Measurements from ENCODE around the gene CPHXL.
A peak's percentile ranks its signal among the peaks of the same experiment; 100 is the strongest.

CPHXL gene

DNA sequence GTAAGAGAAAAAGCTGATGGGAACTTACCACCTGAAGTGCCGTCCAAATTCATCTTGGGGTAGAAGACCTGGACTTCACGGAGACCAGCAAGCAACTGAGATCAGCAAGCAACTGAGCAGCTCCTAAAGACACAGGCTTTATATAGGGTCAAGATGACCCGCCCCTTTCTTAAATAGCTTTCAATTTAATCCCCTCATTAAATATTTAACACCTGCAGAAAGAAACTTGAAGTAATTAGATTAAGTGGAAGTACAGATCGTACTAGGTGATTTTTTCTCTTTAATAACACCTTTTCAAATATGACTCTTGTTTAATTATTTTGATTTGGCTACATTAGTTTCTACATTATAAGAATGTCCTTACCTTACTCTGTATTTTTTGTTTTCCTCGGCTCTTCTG is at the start of gene CPHXL:
Gene CPHXL (minus strand): TSS at position 101 of the 400 bp plus-strand sequence. CDS start 48 bp downstream, at position 53.
- no peak for DNase-seq (ENCODE audit: low read depth, low spot score)

DNA sequence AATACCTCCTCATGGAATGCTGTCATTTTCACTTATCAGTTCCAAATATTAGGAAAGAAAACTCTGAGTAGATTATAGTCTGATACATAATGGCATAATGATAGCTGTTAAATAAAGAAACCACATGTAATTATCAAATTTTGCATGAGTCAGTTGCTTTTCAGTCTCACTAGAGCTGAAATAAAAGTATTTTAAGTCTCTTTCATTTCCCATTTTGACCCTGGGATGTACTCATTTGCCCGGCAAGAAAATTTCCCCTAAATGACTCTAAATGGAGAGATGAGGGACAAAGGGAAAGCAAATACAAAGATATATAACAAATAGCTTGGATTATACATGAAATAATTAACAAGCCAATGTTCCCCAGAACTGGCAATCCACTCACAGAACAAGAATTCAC is 47.9 kb upstream of the CPHXL start:
- no peak for DNase-seq (ENCODE audit: low read depth, low spot score)

GRCh38 chr16:75770051-75770450 is 43.8 kb upstream of the CPHXL start:
- DNase-seq (ENCODE audit: low read depth, low spot score): no peak

GRCh38 chr16:75764154-75764768 is 38.0 kb upstream of the CPHXL start:
- DNase-seq (ENCODE audit: low read depth, low spot score): peak; percentile 59

DNA sequence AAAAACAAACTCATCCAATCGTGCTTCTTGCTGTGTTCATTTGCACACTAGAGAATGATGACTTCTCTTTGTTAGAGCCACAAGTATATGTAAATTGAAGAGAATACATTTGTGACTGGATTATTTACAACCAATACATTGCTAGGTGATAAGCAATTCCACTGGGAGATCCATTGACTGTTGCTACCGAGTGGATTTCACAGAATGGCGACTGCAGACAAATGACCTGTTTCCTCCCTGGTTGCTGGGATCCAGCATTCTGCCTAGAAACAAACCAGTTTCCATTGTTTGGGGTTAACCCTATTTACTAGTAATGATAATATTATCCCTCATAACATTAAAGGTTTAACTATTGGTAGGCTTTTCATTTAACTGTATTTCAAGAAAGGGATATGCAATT is 36.9 kb upstream of the CPHXL start:
- no peak for DNase-seq (ENCODE audit: low read depth, low spot score)

GRCh38 chr16:75762746-75763145 is 36.5 kb upstream of the CPHXL start:
- no peak for DNase-seq (ENCODE audit: low read depth, low spot score)

DNA sequence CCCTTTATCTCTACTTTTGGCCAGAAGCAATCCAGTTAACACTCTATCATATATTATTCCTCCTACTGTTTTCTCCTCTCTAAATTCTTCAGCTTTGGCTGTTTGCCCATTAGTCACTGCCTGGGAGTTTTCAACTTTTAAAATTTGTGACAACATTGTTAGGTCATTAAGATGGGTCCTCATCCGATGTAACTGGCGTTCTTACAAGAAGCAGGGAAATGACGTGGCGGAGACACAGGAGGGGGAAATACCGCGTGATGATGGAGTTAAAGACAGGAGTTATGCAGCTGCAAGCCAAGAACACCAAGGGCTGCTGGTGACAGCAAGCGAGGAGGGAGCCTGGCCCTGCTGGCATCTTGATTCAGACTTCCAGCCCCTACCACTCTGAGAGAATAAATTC is 34.8 kb upstream of the CPHXL start:
- no peak for DNase-seq (ENCODE audit: low read depth, low spot score)

- no peak for DNase-seq (ENCODE audit: low read depth, low spot score)
Observed at GRCh38 chr16:75760018-75760519, 33.8 kb upstream of the CPHXL start.

GRCh38 chr16:75758215-75758614 is 31.9 kb upstream of the CPHXL start:
- no peak for DNase-seq (ENCODE audit: low read depth, low spot score)

GRCh38 chr16:75754141-75754540 is 27.9 kb upstream of the CPHXL start:
- DNase-seq (ENCODE audit: low read depth, low spot score): no peak

DNA sequence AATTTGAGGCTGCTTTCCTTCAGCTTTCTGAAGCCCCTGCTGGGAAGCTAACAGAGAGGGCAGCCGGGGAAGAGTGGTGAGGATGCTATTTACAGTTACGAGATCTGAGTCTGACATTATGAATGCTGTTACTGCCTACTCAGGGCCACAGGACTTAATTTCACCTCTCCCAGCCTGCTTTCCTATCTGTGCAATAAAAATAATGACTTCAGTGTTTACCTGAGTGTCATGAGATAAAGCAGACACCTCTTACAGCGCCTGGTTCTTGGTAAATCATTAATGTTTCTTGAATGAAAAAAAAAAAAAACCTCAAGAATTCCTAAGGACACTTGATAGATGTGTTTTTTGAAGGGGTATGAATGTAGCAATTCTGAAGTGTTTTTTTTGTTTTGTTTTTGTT is 24.2 kb upstream of the CPHXL start:
- DNase-seq (ENCODE audit: low read depth, low spot score): no peak

DNA sequence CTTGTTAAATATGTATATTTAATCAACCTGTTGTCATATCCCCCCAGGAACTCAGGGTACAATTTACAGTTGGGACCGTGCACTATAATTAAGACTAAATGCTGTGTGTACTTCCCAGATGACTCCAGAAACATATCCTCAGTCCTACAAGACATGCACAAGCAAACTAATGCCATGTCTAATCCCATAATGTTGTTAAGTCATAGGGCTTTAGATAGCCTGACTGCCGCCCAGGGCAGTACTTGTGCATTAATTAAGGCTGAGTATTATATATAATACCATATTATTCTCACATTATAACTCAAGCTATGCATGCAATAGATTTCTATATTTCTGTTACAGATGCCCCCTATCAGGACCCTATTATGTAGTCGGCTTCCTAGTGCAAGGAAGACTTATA is 20.1 kb upstream of the CPHXL start:
- DNase-seq (ENCODE audit: low read depth, low spot score): no peak

GRCh38 chr16:75745823-75746222 is 19.5 kb upstream of the CPHXL start:
- DNase-seq (ENCODE audit: low read depth, low spot score): no peak

DNA sequence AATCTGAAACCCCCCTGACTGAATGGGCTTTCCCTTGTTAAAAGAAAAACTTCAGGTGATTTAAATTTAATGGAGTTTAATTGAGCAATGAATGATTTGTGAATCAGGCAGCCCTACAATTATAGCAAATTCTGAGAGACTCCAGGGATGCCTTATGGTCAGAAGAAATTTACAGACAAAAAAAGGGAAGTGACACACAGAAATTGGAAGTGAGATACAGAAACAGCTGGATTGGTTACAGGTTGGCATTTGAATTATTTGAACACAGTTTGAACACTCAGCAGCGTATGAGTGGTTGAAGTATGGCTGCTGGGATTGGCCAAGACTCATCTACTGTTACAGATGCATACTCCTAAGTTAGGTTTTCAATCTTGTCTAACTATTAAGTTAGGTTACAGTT is 19.0 kb upstream of the CPHXL start:
- no peak for DNase-seq (ENCODE audit: low read depth, low spot score)

DNA sequence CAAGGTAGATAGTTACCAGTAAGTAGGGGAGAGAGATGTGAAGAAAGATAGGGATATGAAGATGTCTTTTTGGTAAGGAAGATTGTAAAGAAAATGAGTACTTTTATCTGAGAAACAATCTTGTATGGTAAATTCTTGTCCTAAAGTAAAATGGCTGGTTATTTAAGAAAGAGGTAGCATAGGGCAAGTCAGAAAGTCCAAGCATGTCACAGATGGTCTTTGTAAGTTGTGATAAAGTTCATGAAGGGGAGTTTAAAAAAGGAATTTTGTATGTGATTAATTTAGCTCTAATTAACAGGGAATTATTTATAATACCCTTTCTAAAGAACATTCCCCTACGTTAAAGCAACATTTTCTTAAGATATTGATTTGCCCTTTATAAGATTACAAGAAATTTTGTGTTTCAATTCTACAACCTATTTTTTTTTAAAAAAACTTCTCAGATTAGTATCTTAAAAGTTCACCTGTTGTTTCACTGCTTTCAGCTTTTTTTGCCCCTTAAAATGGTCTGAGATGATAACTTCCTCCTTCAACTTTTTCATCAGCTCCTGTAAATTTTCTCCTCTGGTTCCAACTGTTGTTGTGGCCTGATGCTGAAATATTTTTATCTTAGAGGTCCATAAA is 16.2 kb upstream of the CPHXL start:
- DNase-seq (ENCODE audit: low read depth, low spot score): no peak

GRCh38 chr16:75733305-75734211 is 7.3 kb upstream of the CPHXL start:
- DNase-seq (ENCODE audit: low read depth, low spot score): peak; percentile 64

DNA sequence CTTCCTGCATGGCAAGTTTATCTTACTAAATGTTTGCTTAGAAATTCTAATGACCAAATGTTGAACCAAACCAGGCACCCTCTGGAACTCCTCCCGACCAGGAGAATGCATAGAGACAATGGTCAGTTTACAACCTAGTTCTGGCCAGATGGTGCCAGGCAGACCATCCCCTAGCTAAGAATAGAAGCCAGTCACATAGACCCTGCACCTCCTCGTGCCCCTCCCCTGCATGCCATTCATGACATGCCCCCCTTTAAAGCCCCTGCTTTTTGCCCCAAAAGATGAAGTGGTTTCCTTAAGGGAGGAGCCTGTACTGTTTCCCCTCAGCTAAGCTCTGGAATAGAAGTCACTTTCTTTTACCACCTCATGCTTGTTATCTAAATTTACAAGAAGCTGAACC is 6.6 kb upstream of the CPHXL start:
- peak; percentile 11 for DNase-seq (ENCODE audit: low read depth, low spot score)

- no peak for DNase-seq (ENCODE audit: low read depth, low spot score)
Observed at GRCh38 chr16:75727221-75727620, 931 bp upstream of the CPHXL start.

DNA sequence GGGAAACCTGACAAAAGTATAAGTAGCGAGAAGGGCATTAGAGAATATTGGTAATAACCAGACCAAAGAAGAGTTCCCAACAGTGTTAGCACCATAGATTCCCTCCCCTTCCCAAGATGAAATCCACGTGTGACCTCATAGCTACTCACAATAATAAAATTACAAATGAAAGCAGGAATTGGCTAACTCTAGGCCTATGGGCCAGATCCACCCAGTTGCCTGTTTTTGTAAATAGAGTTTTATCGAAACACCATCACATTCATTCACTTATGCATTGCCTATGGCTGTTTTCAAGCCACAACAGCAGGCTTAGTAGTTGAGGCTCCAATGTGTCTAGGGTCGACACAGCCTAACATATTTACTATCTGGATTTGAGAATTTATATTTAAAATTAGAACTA is 7.8 kb downstream of the CPHXL start:
- no peak for DNase-seq (ENCODE audit: low read depth, low spot score)

- no peak for DNase-seq (ENCODE audit: low read depth, low spot score)
Observed at GRCh38 chr16:75714661-75715060, 11.6 kb downstream of the CPHXL start.

DNA sequence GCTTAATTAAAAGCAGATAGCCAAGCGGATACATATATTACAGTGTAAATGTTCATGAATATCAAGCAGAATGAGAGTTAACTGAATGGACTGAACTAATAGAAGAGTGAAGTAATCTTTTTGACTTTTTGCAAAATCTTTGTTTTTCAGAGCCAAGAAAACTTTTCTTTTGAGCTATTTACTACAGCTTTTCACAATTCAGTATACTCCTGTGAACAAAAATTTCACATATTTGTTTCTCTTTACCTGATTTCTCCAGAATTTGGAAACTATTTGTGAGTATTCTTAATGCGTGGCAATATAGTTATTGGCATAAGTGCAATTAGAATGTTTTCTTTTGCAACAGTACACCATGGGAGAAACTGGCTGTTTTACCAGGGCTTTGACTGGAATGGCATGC is 15.9 kb downstream of the CPHXL start:
- no peak for DNase-seq (ENCODE audit: low read depth, low spot score)

DNA sequence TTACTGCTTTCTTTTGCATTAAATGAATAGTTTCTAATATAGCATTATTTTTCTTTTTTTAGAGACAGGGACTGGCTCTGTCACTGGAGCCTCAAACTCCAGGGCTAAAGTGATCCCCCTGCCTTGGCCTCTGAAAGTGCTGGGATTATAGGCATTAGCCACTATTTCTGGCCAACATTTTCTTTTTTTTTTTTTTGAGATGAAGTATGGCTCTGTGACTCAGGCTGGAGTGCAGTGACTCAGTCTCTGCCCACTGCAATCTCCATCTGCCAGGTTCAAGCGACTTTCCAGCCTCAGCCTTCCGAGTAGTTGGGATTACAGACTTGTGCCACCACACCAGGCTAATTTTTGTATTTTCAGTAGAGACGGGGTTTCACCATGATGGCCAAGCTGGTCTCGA is 23.0 kb downstream of the CPHXL start:
- DNase-seq (ENCODE audit: low read depth, low spot score): no peak

DNA sequence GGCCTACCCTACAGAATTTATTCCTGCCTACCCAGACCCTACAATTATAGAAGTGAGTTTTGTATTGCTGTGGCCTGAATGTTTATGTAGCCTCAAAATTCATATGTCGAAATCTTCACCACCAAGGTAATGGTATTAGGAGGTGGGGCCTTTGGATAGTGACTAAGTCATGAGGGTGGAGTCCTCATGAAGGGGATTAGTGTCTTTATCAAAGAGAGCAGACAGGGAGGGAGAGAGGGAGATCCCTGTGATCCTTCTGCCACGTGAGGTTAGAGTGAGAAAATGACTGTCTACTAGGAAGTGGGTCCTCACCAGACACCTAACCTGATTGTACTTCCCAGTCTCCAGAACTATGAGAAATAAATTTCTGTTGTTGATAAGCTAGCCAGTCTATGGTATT is 24.0 kb downstream of the CPHXL start:
- DNase-seq (ENCODE audit: low read depth, low spot score): no peak
